ENCODE measurements around the gene CA10.

DNA sequence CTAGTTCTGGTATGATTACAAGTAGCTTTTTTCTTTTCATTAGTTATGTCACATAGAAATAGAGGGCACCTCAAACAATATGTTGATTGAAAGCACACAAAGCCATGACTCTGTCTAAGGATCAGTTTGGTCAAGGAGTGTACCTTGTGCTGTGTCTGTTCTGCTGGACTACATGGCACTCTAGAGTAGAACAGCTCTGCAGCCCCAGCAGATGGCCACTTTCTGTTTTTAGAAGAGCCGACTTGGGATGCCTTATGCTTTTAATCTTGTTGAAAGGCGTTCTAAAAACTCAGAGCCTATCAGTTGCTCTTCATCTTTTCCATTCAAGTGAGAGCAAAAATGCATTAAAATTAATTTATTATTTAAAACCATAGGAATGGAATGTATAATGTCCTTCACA, 49.3 kb upstream of the CA10 start:
- TF ChIP-seq, protein P1, sequence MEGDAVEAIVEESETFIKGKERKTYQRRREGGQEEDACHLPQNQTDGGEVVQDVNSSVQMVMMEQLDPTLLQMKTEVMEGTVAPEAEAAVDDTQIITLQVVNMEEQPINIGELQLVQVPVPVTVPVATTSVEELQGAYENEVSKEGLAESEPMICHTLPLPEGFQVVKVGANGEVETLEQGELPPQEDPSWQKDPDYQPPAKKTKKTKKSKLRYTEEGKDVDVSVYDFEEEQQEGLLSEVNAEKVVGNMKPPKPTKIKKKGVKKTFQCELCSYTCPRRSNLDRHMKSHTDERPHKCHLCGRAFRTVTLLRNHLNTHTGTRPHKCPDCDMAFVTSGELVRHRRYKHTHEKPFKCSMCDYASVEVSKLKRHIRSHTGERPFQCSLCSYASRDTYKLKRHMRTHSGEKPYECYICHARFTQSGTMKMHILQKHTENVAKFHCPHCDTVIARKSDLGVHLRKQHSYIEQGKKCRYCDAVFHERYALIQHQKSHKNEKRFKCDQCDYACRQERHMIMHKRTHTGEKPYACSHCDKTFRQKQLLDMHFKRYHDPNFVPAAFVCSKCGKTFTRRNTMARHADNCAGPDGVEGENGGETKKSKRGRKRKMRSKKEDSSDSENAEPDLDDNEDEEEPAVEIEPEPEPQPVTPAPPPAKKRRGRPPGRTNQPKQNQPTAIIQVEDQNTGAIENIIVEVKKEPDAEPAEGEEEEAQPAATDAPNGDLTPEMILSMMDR (IDR thresholded peaks at IDR 0.05) = no peak
- no peak for TF ChIP-seq EP300 (IDR thresholded peaks at IDR 0.05; ENCODE audit: low read depth)
- TF ChIP-seq POLR2AphosphoS5 (IDR thresholded peaks at IDR 0.05) = no peak
- TF ChIP-seq POLR2A (IDR thresholded peaks at IDR 0.05) = no peak

All from transverse colon (tissue), 4 donors.